Gastroesophageal sphincter (tissue), 4 donors: Measurements from ENCODE around the gene MYO18B. TPM values are rescaled to one million over a fixed set of nuclear protein-coding genes. Genes with fewer than 3 reads are reported as not detected.
A peak's percentile ranks its signal among the peaks of the same experiment; 100 is the strongest.

Source experiments
- ATAC-seq: fragments of 150-250 bp; one replicate; pipeline ENCODE4 v1.9.1; 2016; ENCODE audit warnings: mild to moderate bottlenecking, moderate library complexity
- H3K27ac ChIP-seq, 4 donors: fragments of 200-600 bp; sonication (generic) in 3 of 4; 1 replicate in 3 of 4; 2 replicates in 1 of 4; pipeline ENCODE4 v1.5.1; 2016 to 2019
- H3K27me3 ChIP-seq: fragments of 200-600 bp; sonication (generic); one replicate; pipeline ENCODE4 v1.5.1; 2019
- H3K36me3 ChIP-seq, 2 donors: fragments of 200-600 bp; sonication (generic); one replicate each; pipeline ENCODE4 v1.5.1; 2019; ENCODE audit warnings: control low read depth in 1 of 2
- H3K4me1 ChIP-seq, 3 donors: fragments of 200-600 bp; sonication (generic); 1 replicate in 2 of 3; 2 replicates in 1 of 3; pipeline ENCODE4 v1.5.1; 2016 to 2019; ENCODE audit warnings: control low read depth in 2 of 3
- H3K4me3 ChIP-seq, 2 donors: fragments of 200-600 bp; sonication (generic); one replicate each; pipeline ENCODE4 v1.5.1; 2019; ENCODE audit warnings: mild to moderate bottlenecking in 1 of 2, moderate library complexity in 1 of 2
- H3K9me3 ChIP-seq, 3 donors: fragments of 200-600 bp; sonication (generic); one replicate each; pipeline ENCODE4 v1.5.1; 2017 to 2019; ENCODE audit warnings: control low read depth in 2 of 3
- CTCF ChIP-seq, 4 experiments: fragments of 200-600 bp in 2 of 4; fragments of 450-650 bp in 2 of 4; sonication (generic) in 1 of 4; IDR thresholded peaks; one replicate each; pipeline ENCODE4 v1.5.1; 2017 to 2019; ENCODE audit warnings: antibody characterized with exemption in 4 of 4, mild to moderate bottlenecking in 2 of 4, moderate library complexity in 2 of 4
- EP300 ChIP-seq: sonication (generic); formaldehyde crosslinking; IDR thresholded peaks from one replicate; pipeline ENCODE4 v1.6.1; 2017; ENCODE audit warnings: antibody characterized with exemption, mild to moderate bottlenecking
- POLR2A ChIP-seq, 2 donors: fragments of 450-650 bp; IDR thresholded peaks; one replicate each; pipeline ENCODE4 v1.6.1; 2017; ENCODE audit warnings: antibody characterized with exemption in 2 of 2, mild to moderate bottlenecking in 2 of 2, moderate library complexity in 1 of 2
- POLR2AphosphoS5 ChIP-seq: sonication (generic); formaldehyde crosslinking; IDR thresholded peaks from one replicate; pipeline ENCODE4 v1.6.1; 2017; ENCODE audit warnings: antibody characterized with exemption
- WGBS, 2 donors: methylation state at CpG; one replicate each; pipeline ENCODE4 v1.1.5; 2018; ENCODE audit warnings: low coverage in 1 of 2; 5-methylcytosine and 5-hydroxymethylcytosine counted together
- total RNA-seq, 4 donors: library from RNA; depleted of rRNA; stranded (reverse); fragments of >200 nt; gene quantifications; one replicate each; pipeline ENCODE4 v1.1.0, GENCODE V29; 2016

The MYO18B gene
- total RNA-seq, 4 donors from 2014 or later: 0.19 to 6.9 (median 1.4) TPM; not detected in 1

DNA sequence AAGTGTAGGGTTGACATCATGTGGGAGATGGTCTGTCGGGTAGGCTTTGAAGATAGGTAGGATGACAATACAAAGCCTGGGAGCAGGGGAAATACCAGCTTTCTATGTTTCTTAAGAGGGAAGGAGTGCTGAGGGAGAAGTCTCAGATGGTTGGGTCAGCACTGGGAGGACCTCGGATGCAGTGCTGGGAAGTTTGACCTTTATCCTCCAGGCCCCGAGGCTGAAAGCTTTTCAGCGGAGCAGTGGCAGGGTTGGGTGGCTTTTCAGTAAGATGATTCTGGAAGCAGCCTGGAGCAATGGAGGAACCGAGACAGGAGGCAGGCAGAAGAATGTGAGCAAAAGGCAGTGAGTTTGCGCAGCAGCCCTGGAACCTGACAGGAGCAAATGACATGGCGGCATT is 43.5 kb upstream of the MYO18B start:
- H3K4me3 ChIP-seq: no peak overlapping the region
- H3K9me3 ChIP-seq: no peaks in the 10 kb centered on the region
- no peak for ATAC-seq
- no peak overlapping the region for H3K27ac ChIP-seq
- WGBS, 2 donors: 87 to 100% methylated on average over 2 to 7 of the region's 7 CpGs
- no peaks in the 10 kb centered on the region for H3K27me3 ChIP-seq
- peaks cover 0 to 15% of the 10 kb centered on the region in 2 donors for H3K36me3 ChIP-seq
- H3K4me1 ChIP-seq: peaks cover 0 to 15% (median 7%) of the 10 kb centered on the region in 3 donors
- TF ChIP-seq CTCF (IDR thresholded peaks at IDR 0.05): no peak
- no peak for TF ChIP-seq POLR2A (IDR thresholded peaks at IDR 0.05)
- no peak for TF ChIP-seq EP300
- no peak for TF ChIP-seq POLR2AphosphoS5

DNA sequence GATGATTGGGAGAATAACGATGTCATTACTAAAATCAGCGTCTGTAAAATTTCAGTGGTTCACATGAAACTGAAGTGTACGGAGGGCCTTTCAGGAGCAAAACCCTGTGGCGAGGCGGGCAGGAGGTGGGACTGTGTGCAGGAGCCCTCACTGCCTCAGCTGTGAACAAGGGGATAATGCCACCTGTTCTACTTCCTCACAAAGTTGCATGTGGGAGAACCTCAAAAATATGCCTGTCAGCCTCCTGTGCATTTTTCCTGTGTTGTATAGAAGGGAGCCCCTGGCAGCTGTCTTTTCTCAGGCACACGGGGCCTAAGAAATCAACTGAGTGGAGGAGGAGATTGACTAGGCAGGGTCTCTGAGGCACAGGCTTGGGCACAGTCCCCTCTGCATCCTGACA is 43.0 kb upstream of the MYO18B start:
- H3K27ac ChIP-seq: no peak overlapping the region
- ATAC-seq: no peak
- H3K27me3 ChIP-seq: no peaks in the 10 kb centered on the region
- H3K4me1 ChIP-seq: peaks cover 0 to 15% (median 7%) of the 10 kb centered on the region in 3 donors
- H3K4me3 ChIP-seq: no peak overlapping the region
- no peak for TF ChIP-seq CTCF (IDR thresholded peaks at IDR 0.05)
- TF ChIP-seq POLR2AphosphoS5: no peak
- no peak for TF ChIP-seq EP300
- no peak for TF ChIP-seq POLR2A (IDR thresholded peaks at IDR 0.05)
- WGBS, 2 donors: 80 to 100% methylated on average over 2 to 3 of the region's 6 CpGs
- H3K9me3 ChIP-seq: no peaks in the 10 kb centered on the region
- peaks cover 0 to 17% of the 10 kb centered on the region in 2 donors for H3K36me3 ChIP-seq

DNA sequence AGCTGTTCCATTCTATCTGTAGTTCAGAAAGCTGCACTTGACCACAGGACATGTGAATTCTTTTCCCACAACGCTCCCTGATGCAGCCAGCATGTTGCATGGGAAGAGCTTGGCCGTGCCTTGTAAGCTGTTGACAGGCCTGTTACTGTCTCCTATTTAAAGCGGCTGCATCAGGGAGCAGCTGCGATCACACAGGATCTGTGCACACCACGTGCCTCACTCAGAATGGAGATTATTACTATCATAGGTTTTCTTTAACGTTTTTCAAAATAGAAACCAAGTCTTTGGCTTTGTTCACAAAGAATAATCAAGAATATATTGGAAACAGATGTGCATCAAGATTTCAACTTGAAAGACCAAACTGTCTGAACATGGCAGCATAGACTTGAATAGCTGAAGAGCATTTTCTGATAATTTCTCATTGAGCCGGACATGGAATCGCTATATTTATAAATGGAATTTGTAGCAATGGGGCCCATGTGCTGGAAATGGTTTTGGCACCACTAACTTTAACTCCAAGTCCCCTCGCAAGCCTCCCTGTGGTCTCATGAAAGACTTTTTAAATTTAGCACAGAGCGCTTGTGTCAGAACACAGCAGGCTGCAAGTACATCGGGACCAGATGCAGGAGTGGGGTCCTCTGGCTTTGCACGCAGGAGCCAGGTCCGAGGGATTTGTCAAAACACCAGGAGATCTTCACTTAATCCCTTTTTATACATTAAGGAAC is 40.8 kb upstream of the MYO18B start:
- Histone ChIP-seq H3K9me3 (no peaks in the 10 kb centered on the region), H3K4me3 (no peak overlapping the region), H3K4me1 (peaks cover 0 to 15% (median 7%) of the 10 kb centered on the region in 3 donors), H3K36me3 (peaks cover 0 to 11% of the 10 kb centered on the region in 2 donors), H3K27me3 (no peaks in the 10 kb centered on the region), H3K27ac (no peak overlapping the region)
- ATAC-seq: no peak
- TF ChIP-seq POLR2AphosphoS5 (no peak), CTCF (IDR thresholded peaks at IDR 0.05) (no peak), EP300 (no peak), POLR2A (IDR thresholded peaks at IDR 0.05) (no peak)
- WGBS, 2 donors: 19 to 32% methylated on average over 11 to 13 of the region's 13 CpGs

DNA sequence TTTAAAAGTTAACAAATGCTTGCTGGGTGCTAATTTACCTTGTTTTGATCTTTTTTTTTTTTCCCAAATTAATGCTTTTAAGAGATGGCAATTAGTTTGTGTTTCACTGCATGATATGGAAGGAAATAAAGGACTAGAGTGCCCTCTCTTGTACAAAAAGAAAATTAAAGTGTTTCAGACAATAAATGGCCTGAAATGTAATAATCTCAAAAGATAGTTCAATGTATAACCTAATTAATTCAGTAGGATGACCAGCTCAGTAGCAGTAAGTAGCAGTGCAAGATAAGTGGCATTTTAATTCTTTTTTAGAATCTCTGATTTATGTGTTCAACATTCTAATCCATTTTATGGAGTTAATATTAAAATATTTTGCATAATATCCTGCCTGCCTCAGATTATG is 39.9 kb upstream of the MYO18B start:
- Histone ChIP-seq H3K27ac (no peak overlapping the region), H3K9me3 (no peaks in the 10 kb centered on the region), H3K36me3 (peaks cover 0 to 16% of the 10 kb centered on the region in 2 donors), H3K4me1 (peaks cover 0 to 15% (median 7%) of the 10 kb centered on the region in 3 donors), H3K27me3 (no peaks in the 10 kb centered on the region), H3K4me3 (no peak overlapping the region)
- no peak for ATAC-seq
- TF ChIP-seq CTCF (IDR thresholded peaks at IDR 0.05): peak; percentile 12 to 55 (median 46)
- no peak for TF ChIP-seq POLR2A (IDR thresholded peaks at IDR 0.05)

GRCh38 chr22:25702571-25703167 is 39.3 kb upstream of the MYO18B start:
- H3K9me3 ChIP-seq: no peaks in the 10 kb centered on the region
- H3K27ac ChIP-seq: no peak overlapping the region
- TF ChIP-seq CTCF (IDR thresholded peaks at IDR 0.05): no peak
- TF ChIP-seq EP300: no peak
- TF ChIP-seq POLR2A (IDR thresholded peaks at IDR 0.05): no peak
- no peak for TF ChIP-seq POLR2AphosphoS5
- 84 to 89% methylated on average over 6 to 7 of the region's 7 CpGs for WGBS, 2 donors
- H3K36me3 ChIP-seq: peaks cover 0 to 21% of the 10 kb centered on the region in 2 donors
- no peaks in the 10 kb centered on the region for H3K27me3 ChIP-seq
- H3K4me1 ChIP-seq: peaks cover 0 to 15% (median 7%) of the 10 kb centered on the region in 3 donors
- H3K4me3 ChIP-seq: no peak overlapping the region
- no peak for ATAC-seq
